Activated CD8-positive, alpha-beta memory T cell treated with anti-CD3 and anti-CD28 coated beads, Interleukin-2, amount 10 ng/mL, durations not matched to agents 7 days and 5 days (primary cell): ENCODE measurements around the gene DVL1. TPM values are rescaled to one million over a fixed set of nuclear protein-coding genes. Genes with fewer than 3 reads are reported as not detected.
A peak's percentile ranks its signal among the peaks of the same experiment; 100 is the strongest.

Experiments
- ATAC-seq: fragments of 150-1000 bp; cut with Tn5 transposase; one replicate; pipeline ENCODE4 v1.10.0; 2021; ENCODE audit warnings: moderate library complexity
- CTCF ChIA-PET: fragments of 350-600 bp; sonication (Branson Sonifier 250); formaldehyde crosslinking; loops from one replicate; lab custom pipeline; 2021; ENCODE audit warnings: antibody characterized with exemption; lab: Charles Lee
- DNase-seq: peaks from one replicate; pipeline ENCODE4 v3.0.0-alpha.2; 2020
- H3K27ac Mint-ChIP-seq: one replicate; pipeline ENCODE4 v1.8.0; 2021; ENCODE audit warnings: mild to moderate bottlenecking, mixed read lengths
- H3K27me3 Mint-ChIP-seq: one replicate; pipeline ENCODE4 v1.8.0; 2021; ENCODE audit warnings: mixed read lengths
- H3K36me3 Mint-ChIP-seq: one replicate; pipeline ENCODE4 v1.8.0; 2021; ENCODE audit warnings: mild to moderate bottlenecking, mixed read lengths
- H3K4me1 Mint-ChIP-seq: one replicate; pipeline ENCODE4 v1.8.0; 2021; ENCODE audit warnings: mixed read lengths
- H3K4me3 Mint-ChIP-seq: one replicate; pipeline ENCODE4 v1.8.0; 2021; ENCODE audit warnings: mild to moderate bottlenecking, moderate library complexity, mixed read lengths
- H3K9me3 Mint-ChIP-seq: one replicate; pipeline ENCODE4 v1.8.0; 2022; ENCODE audit warnings: low read depth, mixed read lengths
- microRNA-seq: library from miRNA; unstranded; fragments of <30 nt; microRNA quantifications from one replicate; pipeline ENCODE4 v1.2.0, GENCODE V29; 2022
- total RNA-seq, 2 experiments: library from RNA; stranded (reverse); gene quantifications; one replicate each; pipeline ENCODE4 v1.2.3, GENCODE V29; 2021

The DVL1 gene
- total RNA-seq, 2 experiments from 2014 or later, result 35.2 to 42.0 TPM

- DNase-seq, result no peak
Observed at GRCh38 chr1:1292851-1293250, 56.4 kb downstream of the DVL1 start.

DNA sequence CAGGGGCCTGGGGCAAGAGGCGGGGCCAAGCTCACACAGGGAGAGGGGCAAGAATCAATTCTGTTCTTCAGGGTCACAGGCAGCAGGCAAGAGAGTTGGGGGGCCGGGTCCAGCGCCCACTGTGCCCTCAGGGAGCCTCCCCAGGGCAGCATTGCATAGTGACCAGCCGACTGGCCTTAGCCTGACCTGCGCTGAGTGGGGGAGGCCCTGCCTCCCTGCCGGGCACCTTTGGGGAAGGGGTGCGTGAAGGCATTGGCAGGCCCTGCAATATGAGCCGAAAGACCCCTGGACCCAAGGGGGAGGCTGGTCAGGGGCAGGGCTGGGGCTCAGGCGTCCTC lies 56.8 kb downstream of the DVL1 start:
- no peak overlapping the region for H3K27ac Mint-ChIP-seq
- no peaks in the 10 kb centered on the region for H3K36me3 Mint-ChIP-seq
- no peaks in the 10 kb centered on the region for H3K4me1 Mint-ChIP-seq
- H3K4me3 Mint-ChIP-seq, result no peak overlapping the region
- no peaks in the 10 kb centered on the region for H3K27me3 Mint-ChIP-seq
- no peaks in the 10 kb centered on the region for H3K9me3 Mint-ChIP-seq
- ATAC-seq (no peak), DNase-seq (no peak)
- CTCF ChIA-PET, result interaction anchor here (0.7 to 3.2 kb wide), 12 partner anchors 11 to 308 kb away, joined by 3 to 58 read pairs (median 6); no protein-coding TSS in a partner anchor

More at GRCh38 chr1:1292851-1293250, 56.4 kb downstream of the DVL1 start:
- H3K27me3 Mint-ChIP-seq, result no peaks in the 10 kb centered on the region
- ATAC-seq, result no peak
- no peaks in the 10 kb centered on the region for H3K9me3 Mint-ChIP-seq
- H3K4me1 Mint-ChIP-seq, result no peaks in the 10 kb centered on the region
- H3K36me3 Mint-ChIP-seq, result no peaks in the 10 kb centered on the region
- no peak overlapping the region for H3K27ac Mint-ChIP-seq
- H3K4me3 Mint-ChIP-seq, result no peak overlapping the region
- CTCF ChIA-PET, result interaction anchor here (1.4 to 3.2 kb wide), 4 partner anchors 12 to 170 kb away, joined by 3 to 58 read pairs (median 6); no protein-coding TSS in a partner anchor

DNA sequence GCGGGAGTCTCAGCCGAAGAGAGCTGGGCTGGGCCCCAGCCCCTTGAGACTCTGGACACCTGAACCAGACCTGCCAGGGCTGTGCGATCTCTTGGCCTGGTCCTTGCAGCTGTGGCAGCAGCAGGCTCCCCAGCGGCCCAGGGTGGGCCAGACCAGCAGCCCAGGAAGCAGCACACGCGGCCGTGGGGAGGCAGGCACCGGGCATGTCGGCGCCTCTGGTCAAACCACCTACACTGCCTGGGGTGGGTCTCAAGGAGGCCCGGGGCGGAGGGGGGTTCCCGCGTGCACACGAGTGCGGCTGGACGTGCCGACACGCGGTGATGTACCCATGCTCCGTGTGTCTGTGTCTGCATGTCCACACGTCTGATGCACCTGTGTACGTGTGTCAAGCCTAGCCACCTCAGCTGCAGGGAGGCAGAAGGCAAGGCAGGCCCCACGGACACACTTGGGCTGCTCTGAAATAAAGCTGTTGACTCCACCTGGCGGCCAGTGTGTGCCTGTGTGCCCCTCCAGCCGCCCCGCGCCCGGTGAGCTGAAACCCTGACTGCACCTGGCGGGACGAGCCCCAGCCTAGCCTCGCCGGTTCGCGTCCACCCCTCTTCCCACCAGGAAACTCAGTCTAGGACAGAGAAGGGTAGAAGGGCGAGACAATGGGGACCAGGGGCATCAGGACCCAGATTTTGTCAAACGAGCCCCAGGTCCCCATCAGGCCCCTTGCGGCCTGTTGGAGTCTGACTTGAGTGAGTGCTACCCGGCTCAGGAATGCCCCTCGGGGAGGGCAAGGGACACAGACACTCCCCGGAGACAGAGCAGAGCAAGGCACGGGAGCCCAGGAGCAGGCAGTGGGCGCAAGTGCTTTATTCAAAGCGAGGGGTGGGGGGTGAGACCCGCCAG lies 57.4 kb downstream of the DVL1 start:
- Mint-ChIP-seq H3K36me3 (no peaks in the 10 kb centered on the region), H3K4me3 (no peak overlapping the region), H3K9me3 (no peaks in the 10 kb centered on the region), H3K27ac (no peak overlapping the region), H3K4me1 (no peaks in the 10 kb centered on the region), H3K27me3 (no peaks in the 10 kb centered on the region)
- ATAC-seq (peak; percentile 72), DNase-seq (peak; percentile 74)
- CTCF ChIA-PET, result interaction anchor here (0.7 to 3.2 kb wide), 14 partner anchors 11 to 307 kb away, joined by 3 to 58 read pairs (median 5); partner anchors contain the start of gene UBE2J2

DNA sequence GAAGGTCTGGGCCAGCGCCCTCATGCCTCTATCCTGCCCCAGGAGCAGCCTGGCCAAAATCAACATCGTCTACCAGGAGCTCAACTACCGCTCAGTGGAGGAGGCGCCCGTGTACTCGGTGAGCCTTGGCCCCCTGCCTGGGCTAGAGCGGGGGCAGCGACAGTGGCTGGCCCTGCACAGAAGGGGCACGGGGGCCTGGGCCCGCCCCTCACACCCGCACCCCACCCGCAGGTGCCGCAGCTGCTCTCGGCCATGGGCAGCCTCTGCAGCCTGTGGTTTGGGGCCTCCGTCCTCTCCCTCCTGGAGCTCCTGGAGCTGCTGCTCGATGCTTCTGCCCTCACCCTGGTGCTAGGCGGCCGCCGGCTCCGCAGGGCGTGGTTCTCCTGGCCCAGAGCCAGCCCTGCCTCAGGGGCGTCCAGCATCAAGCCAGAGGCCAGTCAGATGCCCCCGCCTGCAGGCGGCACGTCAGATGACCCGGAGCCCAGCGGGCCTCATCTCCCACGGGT lies 58.1 kb downstream of the DVL1 start:
- Mint-ChIP-seq H3K36me3 (no peaks in the 10 kb centered on the region), H3K27me3 (no peaks in the 10 kb centered on the region), H3K4me1 (no peaks in the 10 kb centered on the region), H3K4me3 (no peak overlapping the region), H3K27ac (no peak overlapping the region), H3K9me3 (no peaks in the 10 kb centered on the region)
- ATAC-seq, result no peak
- DNase-seq, result no peak
- CTCF ChIA-PET, result interaction anchor here (0.9 to 3.2 kb wide), 13 partner anchors 14 to 307 kb away, joined by 3 to 58 read pairs (median 5); partner anchors contain the start of gene UBE2J2

- DNase-seq (peak; percentile 69), ATAC-seq (no peak)
- no peaks in the 10 kb centered on the region for H3K9me3 Mint-ChIP-seq
- no peaks in the 10 kb centered on the region for H3K4me1 Mint-ChIP-seq
- CTCF ChIA-PET, result interaction anchor here (1.3 to 3.2 kb wide), 3 partner anchors 14 to 168 kb away, joined by 3 to 58 read pairs (median 4); no protein-coding TSS in a partner anchor
- H3K27ac Mint-ChIP-seq, result no peak overlapping the region
- no peaks in the 10 kb centered on the region for H3K36me3 Mint-ChIP-seq
- no peaks in the 10 kb centered on the region for H3K27me3 Mint-ChIP-seq
- no peak overlapping the region for H3K4me3 Mint-ChIP-seq
Observed at GRCh38 chr1:1290238-1290731, 58.9 kb downstream of the DVL1 start.

DNA sequence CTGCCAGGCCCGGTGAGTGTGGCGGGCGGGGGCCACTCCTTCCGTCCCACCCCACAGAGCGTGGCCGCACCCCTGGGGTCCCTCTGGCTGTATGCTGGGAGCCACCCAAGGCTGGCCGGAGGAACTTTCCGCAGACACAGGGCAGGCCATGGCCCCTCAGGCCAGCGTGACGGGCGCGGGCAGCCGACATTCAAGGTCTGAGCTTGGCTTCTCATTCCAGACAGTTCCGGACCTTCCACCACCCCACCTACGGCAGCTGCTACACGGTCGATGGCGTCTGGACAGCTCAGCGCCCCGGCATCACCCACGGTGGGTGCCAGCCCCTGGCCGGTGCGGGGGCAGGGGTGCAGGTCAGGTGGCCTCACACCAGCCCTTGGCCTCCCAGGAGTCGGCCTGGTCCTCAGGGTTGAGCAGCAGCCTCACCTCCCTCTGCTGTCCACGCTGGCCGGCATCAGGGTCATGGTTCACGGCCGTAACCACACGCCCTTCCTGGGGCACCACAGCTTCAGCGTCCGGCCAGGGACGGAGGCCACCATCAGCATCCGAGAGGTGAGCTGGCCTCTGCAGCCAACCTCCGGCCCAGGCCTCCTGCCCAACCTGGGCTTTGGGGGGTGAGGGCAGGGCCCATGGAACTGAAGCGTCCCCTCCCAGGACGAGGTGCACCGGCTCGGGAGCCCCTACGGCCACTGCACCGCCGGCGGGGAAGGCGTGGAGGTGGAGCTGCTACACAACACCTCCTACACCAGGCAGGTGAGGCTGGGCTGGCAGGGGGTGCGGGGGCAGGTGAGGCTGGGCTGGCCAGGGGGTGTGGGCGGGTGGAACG lies 61.7 kb downstream of the DVL1 start:
- Mint-ChIP-seq H3K36me3 (no peaks in the 10 kb centered on the region), H3K27ac (no peak overlapping the region), H3K4me3 (no peak overlapping the region), H3K9me3 (no peaks in the 10 kb centered on the region), H3K4me1 (no peaks in the 10 kb centered on the region), H3K27me3 (no peaks in the 10 kb centered on the region)
- DNase-seq, result no peak
- CTCF ChIA-PET, result no interaction called here
- ATAC-seq, result no peak

GRCh38 chr1:1286313-1287261 lies 62.6 kb downstream of the DVL1 start:
- no peaks in the 10 kb centered on the region for H3K36me3 Mint-ChIP-seq
- ATAC-seq, result no peak
- CTCF ChIA-PET, result interaction anchor here (0.9 kb wide), 1 partner anchor 164 kb away, joined by 3 read pairs; no protein-coding TSS in a partner anchor

DNA sequence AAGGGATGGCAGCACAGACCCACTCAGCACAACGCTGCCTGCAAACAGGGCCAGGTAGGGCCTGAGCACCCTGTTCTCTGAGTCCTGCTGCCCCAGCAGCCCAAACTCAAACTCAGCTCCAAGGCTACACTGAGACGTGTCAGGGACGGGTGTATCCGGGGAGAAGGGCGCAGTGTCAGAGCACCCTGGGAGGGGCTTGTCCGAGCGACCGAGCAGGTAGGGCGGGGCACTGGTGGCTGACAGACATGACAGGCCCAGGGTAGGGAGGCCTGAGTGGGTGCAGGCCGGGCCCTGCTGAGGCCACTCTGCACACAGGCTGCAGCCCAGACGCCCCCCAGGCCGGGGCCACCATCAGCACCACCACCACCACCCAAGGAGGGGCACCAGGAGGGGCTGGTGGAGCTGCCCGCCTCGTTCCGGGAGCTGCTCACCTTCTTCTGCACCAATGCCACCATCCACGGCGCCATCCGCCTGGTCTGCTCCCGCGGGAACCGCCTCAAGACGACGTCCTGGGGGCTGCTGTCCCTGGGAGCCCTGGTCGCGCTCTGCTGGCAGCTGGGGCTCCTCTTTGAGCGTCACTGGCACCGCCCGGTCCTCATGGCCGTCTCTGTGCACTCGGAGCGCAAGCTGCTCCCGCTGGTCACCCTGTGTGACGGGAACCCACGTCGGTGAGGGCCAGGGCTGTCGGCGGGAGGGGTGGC lies 63.5 kb downstream of the DVL1 start:
- H3K27me3 Mint-ChIP-seq, result no peaks in the 10 kb centered on the region
- no peaks in the 10 kb centered on the region for H3K4me1 Mint-ChIP-seq

More at GRCh38 chr1:1286313-1287261, 62.6 kb downstream of the DVL1 start:
- no peaks in the 10 kb centered on the region for H3K4me1 Mint-ChIP-seq
- no peaks in the 10 kb centered on the region for H3K9me3 Mint-ChIP-seq
- no peak overlapping the region for H3K4me3 Mint-ChIP-seq
- H3K27ac Mint-ChIP-seq, result no peak overlapping the region
- H3K27me3 Mint-ChIP-seq, result no peaks in the 10 kb centered on the region
- DNase-seq, result no peak

More for the DNA sequence above, 63.5 kb downstream of the DVL1 start:
- Mint-ChIP-seq H3K9me3 (no peaks in the 10 kb centered on the region), H3K27ac (no peak overlapping the region), H3K36me3 (no peaks in the 10 kb centered on the region), H3K4me3 (no peak overlapping the region)
- ATAC-seq (no peak), DNase-seq (no peak)
- CTCF ChIA-PET, result interaction anchor here (0.9 kb wide), 1 partner anchor 163 kb away, joined by 3 read pairs; no protein-coding TSS in a partner anchor

Small RNA genes lying within 50 kb of the gene (microRNA-seq; reads per million reads assigned to microRNA genes)
- gene MIR6726, result not detected
- gene MIR6727, result not detected
- not detected for gene MIR6808

Other genes with a start within 250 kb of the DVL1 start
- gene C1orf159, start 233.3 kb downstream of the DVL1 start, total RNA-seq, result 10 to 100 TPM; 22.9 to 23.6 TPM
- gene TTLL10, start 175.5 kb downstream of the DVL1 start, total RNA-seq, result not detected
- 100 to 1,000 TPM in 1 of 2 experiments, 10 to 100 TPM in 1; 28.1 to 156 TPM for gene TNFRSF18, start 142.8 kb downstream of the DVL1 start, total RNA-seq
- gene TNFRSF4, start 135.3 kb downstream of the DVL1 start, total RNA-seq, result 10 to 100 TPM in 1 of 2 experiments, 1 to 10 TPM in 1; 8.1 to 72.4 TPM
- 100 to 1,000 TPM; 109 to 144 TPM for gene SDF4, start 117.4 kb downstream of the DVL1 start, total RNA-seq
- 10 to 100 TPM; 17.6 to 25.5 TPM for gene B3GALT6, start 117.2 kb downstream of the DVL1 start, total RNA-seq
- gene C1QTNF12, start 102.7 kb downstream of the DVL1 start, total RNA-seq, result 1 to 10 TPM; 2.0 to 2.6 TPM
- 10 to 100 TPM; 71.3 to 83.3 TPM for gene UBE2J2, start 75.6 kb downstream of the DVL1 start, total RNA-seq
- gene SCNN1D, start 69.0 kb downstream of the DVL1 start, total RNA-seq, result 1 to 10 TPM; 4.7 to 5.0 TPM
- 10 to 100 TPM; 71.7 to 99.9 TPM for gene ACAP3, start 41.5 kb downstream of the DVL1 start, total RNA-seq
- gene PUSL1, start 40.8 kb downstream of the DVL1 start, total RNA-seq, result 10 to 100 TPM; 26.3 to 27.2 TPM
- gene INTS11, start 24.8 kb downstream of the DVL1 start, total RNA-seq, result 100 to 1,000 TPM; 126 to 135 TPM
- 10 to 100 TPM; 17.6 to 18.5 TPM for gene CPTP, start 24.6 kb downstream of the DVL1 start, total RNA-seq
- under 1 TPM; 0.77 to 0.82 TPM for gene TAS1R3, start 18.1 kb downstream of the DVL1 start, total RNA-seq
- under 1 TPM in 1 of 2 experiments, not detected in 1; 0.61 TPM for gene MXRA8, start 9.1 kb upstream of the DVL1 start, total RNA-seq
- 100 to 1,000 TPM; 139 to 141 TPM for gene AURKAIP1, start 25.8 kb upstream of the DVL1 start, total RNA-seq
- 100 to 1,000 TPM; 120 to 124 TPM for gene CCNL2, start 49.9 kb upstream of the DVL1 start, total RNA-seq
- gene MRPL20, start 57.9 kb upstream of the DVL1 start, total RNA-seq, result 100 to 1,000 TPM in 1 of 2 experiments, 10 to 100 TPM in 1; 95.2 to 130 TPM
- not detected for gene ANKRD65, start 71.9 kb upstream of the DVL1 start, total RNA-seq
- under 1 TPM; 0.20 to 0.28 TPM for gene VWA1, start 86.3 kb upstream of the DVL1 start, total RNA-seq
- gene ATAD3C, start 100.3 kb upstream of the DVL1 start, total RNA-seq, result under 1 TPM; 0.38 to 0.87 TPM
- gene ATAD3B, start 122.3 kb upstream of the DVL1 start, total RNA-seq, result 10 to 100 TPM; 46.5 to 63.3 TPM
- 10 to 100 TPM; 45.1 to 58.9 TPM for gene ATAD3A, start 162.7 kb upstream of the DVL1 start, total RNA-seq
- under 1 TPM; 0.38 to 0.61 TPM for gene TMEM240, start 191.2 kb upstream of the DVL1 start, total RNA-seq
- gene SSU72, start 225.4 kb upstream of the DVL1 start, total RNA-seq, result 100 to 1,000 TPM; 114 to 132 TPM